Gastroesophageal sphincter (tissue), 3 donors: Measurements from ENCODE around the gene SLC25A25.

ENCODE experiments used
- CTCF ChIP-seq, 4 experiments: fragments of 200-600 bp in 2 of 4; fragments of 450-650 bp in 2 of 4; sonication (generic) in 1 of 4; IDR thresholded peaks; one replicate each; pipeline ENCODE4 v1.5.1; 2017 to 2019; ENCODE audit warnings: antibody characterized with exemption in 4 of 4, mild to moderate bottlenecking in 2 of 4, moderate library complexity in 2 of 4
- EP300 ChIP-seq: sonication (generic); formaldehyde crosslinking; IDR thresholded peaks from one replicate; pipeline ENCODE4 v1.6.1; 2017; ENCODE audit warnings: antibody characterized with exemption, mild to moderate bottlenecking

- no peak for TF ChIP-seq CTCF (IDR thresholded peaks at IDR 0.05)
- TF ChIP-seq EP300 = no peak
Measured at GRCh38 chr9:128104171-128104618, 36.2 kb downstream of the SLC25A25 start.
